22Rv1 (cell line): ENCODE data around the gene SLBP.

Source experiments
- ZFX ChIP-seq: fragments of 450-650 bp; IDR thresholded peaks from 2 replicates; pipeline ENCODE4 v1.6.1; 2017; ENCODE audit warnings: antibody characterized with exemption, borderline replicate concordance
- TF ChIP-seq, protein P1 (sequence below): fragments of 450-650 bp; IDR thresholded peaks from 2 replicates; pipeline ENCODE4 v1.5.1; 2017; ENCODE audit warnings: mild to moderate bottlenecking

GRCh38 chr4:1675136-1675801 lies 36.9 kb downstream of the SLBP start:
- TF ChIP-seq, protein P1, sequence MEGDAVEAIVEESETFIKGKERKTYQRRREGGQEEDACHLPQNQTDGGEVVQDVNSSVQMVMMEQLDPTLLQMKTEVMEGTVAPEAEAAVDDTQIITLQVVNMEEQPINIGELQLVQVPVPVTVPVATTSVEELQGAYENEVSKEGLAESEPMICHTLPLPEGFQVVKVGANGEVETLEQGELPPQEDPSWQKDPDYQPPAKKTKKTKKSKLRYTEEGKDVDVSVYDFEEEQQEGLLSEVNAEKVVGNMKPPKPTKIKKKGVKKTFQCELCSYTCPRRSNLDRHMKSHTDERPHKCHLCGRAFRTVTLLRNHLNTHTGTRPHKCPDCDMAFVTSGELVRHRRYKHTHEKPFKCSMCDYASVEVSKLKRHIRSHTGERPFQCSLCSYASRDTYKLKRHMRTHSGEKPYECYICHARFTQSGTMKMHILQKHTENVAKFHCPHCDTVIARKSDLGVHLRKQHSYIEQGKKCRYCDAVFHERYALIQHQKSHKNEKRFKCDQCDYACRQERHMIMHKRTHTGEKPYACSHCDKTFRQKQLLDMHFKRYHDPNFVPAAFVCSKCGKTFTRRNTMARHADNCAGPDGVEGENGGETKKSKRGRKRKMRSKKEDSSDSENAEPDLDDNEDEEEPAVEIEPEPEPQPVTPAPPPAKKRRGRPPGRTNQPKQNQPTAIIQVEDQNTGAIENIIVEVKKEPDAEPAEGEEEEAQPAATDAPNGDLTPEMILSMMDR = no peak
- no peak for TF ChIP-seq ZFX
